Parathyroid adenoma (tissue), 2 donors: Measurements from ENCODE around the gene AGBL4.

Experiments
- H2AFZ ChIP-seq: fragments of 300-600 bp; sonication (generic); one replicate; pipeline ENCODE4 v1.7.0; 2017; ENCODE audit warnings: antibody characterized with exemption, mild to moderate bottlenecking
- H3K27ac ChIP-seq: fragments of 300-600 bp; sonication (generic); one replicate; pipeline ENCODE4 v1.7.0; 2017
- H3K27me3 ChIP-seq: fragments of 300-600 bp; sonication (generic); one replicate; pipeline ENCODE4 v1.7.0; 2017; ENCODE audit warnings: low read length; ENCODE audit not compliant: control insufficient read depth, insufficient read depth
- H3K36me3 ChIP-seq: fragments of 300-600 bp; sonication (generic); one replicate; pipeline ENCODE4 v1.7.0; 2017; ENCODE audit warnings: low read length; ENCODE audit not compliant: control insufficient read depth, insufficient read depth
- H3K4me1 ChIP-seq: fragments of 300-600 bp; sonication (generic); one replicate; pipeline ENCODE4 v1.7.0; 2017; ENCODE audit warnings: control low read depth
- H3K4me2 ChIP-seq: fragments of 300-600 bp; sonication (generic); one replicate; pipeline ENCODE4 v1.7.0; 2017; ENCODE audit warnings: low read length
- H3K4me3 ChIP-seq: fragments of 300-600 bp; sonication (generic); one replicate; pipeline ENCODE4 v1.7.0; 2017; ENCODE audit warnings: low read depth, low read length
- H3K79me2 ChIP-seq: fragments of 300-600 bp; sonication (generic); one replicate; pipeline ENCODE4 v1.7.0; 2017; ENCODE audit warnings: control low read depth
- H3K9ac ChIP-seq: fragments of 300-600 bp; sonication (generic); one replicate; pipeline ENCODE4 v1.7.0; 2017; ENCODE audit warnings: mild to moderate bottlenecking
- H3K9me3 ChIP-seq: fragments of 300-600 bp; sonication (generic); one replicate; pipeline ENCODE4 v1.7.0; 2017; ENCODE audit warnings: low read length; ENCODE audit not compliant: control insufficient read depth
- TF ChIP-seq, protein P1 (sequence below): fragments of 300-600 bp; sonication (generic); IDR thresholded peaks from one replicate; pipeline ENCODE4 v1.7.0; 2017; ENCODE audit warnings: antibody characterized with exemption, mild to moderate bottlenecking
- donor health status: primary hyperparathyroidism.

The AGBL4 gene

GRCh38 chr1:48930011-48930410 is 1093.7 kb downstream of the AGBL4 start:
- Histone ChIP-seq H3K4me2 (no peak overlapping the region), H2AFZ (no peak overlapping the region), H3K4me3 (no peak overlapping the region), H3K36me3 (no peaks in the 10 kb centered on the region), H3K4me1 (no peaks in the 10 kb centered on the region), H3K9me3 (no peaks in the 10 kb centered on the region), H3K79me2 (no peaks in the 10 kb centered on the region), H3K27ac (no peak overlapping the region), H3K9ac (no peak overlapping the region), H3K27me3 (no peaks in the 10 kb centered on the region)
- TF ChIP-seq, protein P1, sequence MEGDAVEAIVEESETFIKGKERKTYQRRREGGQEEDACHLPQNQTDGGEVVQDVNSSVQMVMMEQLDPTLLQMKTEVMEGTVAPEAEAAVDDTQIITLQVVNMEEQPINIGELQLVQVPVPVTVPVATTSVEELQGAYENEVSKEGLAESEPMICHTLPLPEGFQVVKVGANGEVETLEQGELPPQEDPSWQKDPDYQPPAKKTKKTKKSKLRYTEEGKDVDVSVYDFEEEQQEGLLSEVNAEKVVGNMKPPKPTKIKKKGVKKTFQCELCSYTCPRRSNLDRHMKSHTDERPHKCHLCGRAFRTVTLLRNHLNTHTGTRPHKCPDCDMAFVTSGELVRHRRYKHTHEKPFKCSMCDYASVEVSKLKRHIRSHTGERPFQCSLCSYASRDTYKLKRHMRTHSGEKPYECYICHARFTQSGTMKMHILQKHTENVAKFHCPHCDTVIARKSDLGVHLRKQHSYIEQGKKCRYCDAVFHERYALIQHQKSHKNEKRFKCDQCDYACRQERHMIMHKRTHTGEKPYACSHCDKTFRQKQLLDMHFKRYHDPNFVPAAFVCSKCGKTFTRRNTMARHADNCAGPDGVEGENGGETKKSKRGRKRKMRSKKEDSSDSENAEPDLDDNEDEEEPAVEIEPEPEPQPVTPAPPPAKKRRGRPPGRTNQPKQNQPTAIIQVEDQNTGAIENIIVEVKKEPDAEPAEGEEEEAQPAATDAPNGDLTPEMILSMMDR, result no peak

- Histone ChIP-seq H3K27ac (no peak overlapping the region), H3K79me2 (no peaks in the 10 kb centered on the region), H3K4me3 (no peak overlapping the region), H3K9ac (no peak overlapping the region), H2AFZ (no peak overlapping the region), H3K9me3 (no peaks in the 10 kb centered on the region), H3K27me3 (no peaks in the 10 kb centered on the region), H3K4me1 (no peaks in the 10 kb centered on the region), H3K4me2 (no peak overlapping the region), H3K36me3 (no peaks in the 10 kb centered on the region)
- TF ChIP-seq, protein P1, result no peak
These were observed 1099.7 kb downstream of the AGBL4 start for GRCh38 chr1:48924099-48924498.

DNA sequence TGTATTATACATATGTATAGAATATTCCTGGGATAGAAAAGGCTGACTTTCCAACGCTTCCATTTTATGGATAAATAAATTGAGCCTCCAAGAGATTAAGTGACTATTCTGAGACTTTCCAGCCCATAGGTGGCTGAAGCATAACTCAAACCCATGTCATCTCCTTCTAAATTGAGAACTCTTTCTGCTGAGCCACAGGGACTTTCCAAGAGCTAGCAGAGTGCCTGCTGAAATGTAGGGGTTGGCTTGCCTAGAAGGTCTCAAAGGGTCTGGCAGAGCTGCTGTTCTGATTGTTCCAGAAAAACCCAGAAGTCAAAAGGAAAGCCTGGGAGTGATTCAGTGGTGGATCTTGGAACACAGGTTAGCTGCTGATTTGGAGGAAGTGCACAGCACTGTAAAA is 1100.6 kb downstream of the AGBL4 start:
- Histone ChIP-seq H3K4me1 (no peaks in the 10 kb centered on the region), H3K36me3 (no peaks in the 10 kb centered on the region), H3K27ac (no peak overlapping the region), H3K4me3 (no peak overlapping the region), H3K79me2 (no peaks in the 10 kb centered on the region), H3K4me2 (no peak overlapping the region), H3K9ac (no peak overlapping the region), H2AFZ (no peak overlapping the region), H3K27me3 (no peaks in the 10 kb centered on the region), H3K9me3 (no peaks in the 10 kb centered on the region)
- TF ChIP-seq, protein P1, result no peak

GRCh38 chr1:48920851-48921250 is 1102.9 kb downstream of the AGBL4 start:
- no peak overlapping the region for H2AFZ ChIP-seq
- H3K4me3 ChIP-seq, result no peak overlapping the region
- H3K79me2 ChIP-seq, result no peaks in the 10 kb centered on the region
- no peaks in the 10 kb centered on the region for H3K36me3 ChIP-seq
- TF ChIP-seq, protein P1, result no peak
- no peak overlapping the region for H3K4me2 ChIP-seq
- H3K27ac ChIP-seq, result no peak overlapping the region
- no peak overlapping the region for H3K9ac ChIP-seq
- H3K4me1 ChIP-seq, result peaks cover 2% of the 10 kb centered on the region
- H3K9me3 ChIP-seq, result no peaks in the 10 kb centered on the region
- no peaks in the 10 kb centered on the region for H3K27me3 ChIP-seq

GRCh38 chr1:48917901-48918603 is 1105.7 kb downstream of the AGBL4 start:
- Histone ChIP-seq H2AFZ (no peak overlapping the region), H3K36me3 (no peaks in the 10 kb centered on the region), H3K9ac (no peak overlapping the region), H3K4me3 (no peak overlapping the region), H3K4me2 (no peak overlapping the region), H3K79me2 (no peaks in the 10 kb centered on the region), H3K4me1 (peaks cover 2% of the 10 kb centered on the region), H3K27ac (no peak overlapping the region), H3K9me3 (no peaks in the 10 kb centered on the region), H3K27me3 (no peaks in the 10 kb centered on the region)
- TF ChIP-seq, protein P1, result no peak
